Keratinocyte (primary cell): ENCODE measurements around the gene PSD4. TPM values are rescaled to one million over a fixed set of nuclear protein-coding genes. Genes with fewer than 3 reads are reported as not detected.

Experiments
- DNase-seq: peaks from one replicate; pipeline ENCODE4 v3.0.0-alpha.2; 2011; ENCODE audit warnings: low read depth, missing footprints, low spot score
- FAIRE-seq: peaks from 2 replicates; lab custom pipeline; 2011; peaks lifted over from hg19 to GRCh38; lab: Jason Lieb, UNC
- H2AFZ ChIP-seq: 2 replicates; pipeline ENCODE4 v1.6.0; 2012; ENCODE audit warnings: low read length, control low read depth, inconsistent platforms; ENCODE audit not compliant: control insufficient read depth
- H3K27ac ChIP-seq: 2 replicates; pipeline ENCODE4 v1.5.1; 2011; ENCODE audit warnings: low read length; ENCODE audit not compliant: control insufficient read depth, insufficient read depth
- H3K27me3 ChIP-seq: 3 replicates; pipeline ENCODE4 v1.6.0; 2011; ENCODE audit warnings: low read length; ENCODE audit not compliant: control insufficient read depth, insufficient read depth; ENCODE audit errors: extremely low read depth
- H3K36me3 ChIP-seq, 2 experiments: 2 replicates in 1 of 2; 3 replicates in 1 of 2; pipeline ENCODE4 v1.5.1; 2011; ENCODE audit warnings: low read length in 2 of 2, mild to moderate bottlenecking in 1 of 2; ENCODE audit not compliant: control insufficient read depth in 2 of 2, insufficient read depth in 2 of 2; ENCODE audit errors: extremely low read depth in 1 of 2
- H3K4me1 ChIP-seq: 3 replicates; pipeline ENCODE4 v1.5.1; 2011; ENCODE audit warnings: low read length; ENCODE audit not compliant: control insufficient read depth, insufficient read depth; ENCODE audit errors: extremely low read depth
- H3K4me2 ChIP-seq: 3 replicates; pipeline ENCODE4 v1.6.0; 2011; ENCODE audit warnings: low read depth, low read length; ENCODE audit not compliant: control insufficient read depth, insufficient read depth; ENCODE audit errors: extremely low read depth
- H3K4me3 ChIP-seq, 3 experiments: fragments of 200-600 bp in 1 of 3; sonication (generic) in 1 of 3; 2 replicates in 2 of 3; 3 replicates in 1 of 3; pipeline ENCODE4 v1.5.1; 2011 to 2016; ENCODE audit warnings: low read length in 3 of 3, mild to moderate bottlenecking in 3 of 3, control low read depth in 2 of 3, inconsistent platforms in 1 of 3, low read depth in 1 of 3, mixed read lengths in 1 of 3, mixed run types in 1 of 3, moderate library complexity in 1 of 3; ENCODE audit not compliant: control insufficient read depth in 2 of 3, insufficient read depth in 2 of 3; ENCODE audit errors: extremely low read depth in 1 of 3
- H3K79me2 ChIP-seq: 2 replicates; pipeline ENCODE4 v1.6.0; 2012; ENCODE audit warnings: low read length; ENCODE audit not compliant: control insufficient read depth, insufficient read depth
- H3K9ac ChIP-seq: 3 replicates; pipeline ENCODE4 v1.6.0; 2011; ENCODE audit warnings: low read length; ENCODE audit not compliant: control insufficient read depth, insufficient read depth; ENCODE audit errors: extremely low read depth
- H3K9me1 ChIP-seq: 3 replicates; pipeline ENCODE4 v1.6.0; 2011; ENCODE audit warnings: low read length; ENCODE audit not compliant: control insufficient read depth, insufficient read depth; ENCODE audit errors: extremely low read depth
- H3K9me3 ChIP-seq: 2 replicates; pipeline ENCODE4 v1.5.1; 2012; ENCODE audit warnings: low read depth, low read length; ENCODE audit not compliant: control insufficient read depth
- H4K20me1 ChIP-seq: 3 replicates; pipeline ENCODE4 v1.6.0; 2011; ENCODE audit warnings: low read length; ENCODE audit not compliant: control insufficient read depth, insufficient read depth; ENCODE audit errors: extremely low read depth
- EZH2 ChIP-seq: IDR thresholded peaks from one replicate; pipeline ENCODE4 v1.6.1; 2012; ENCODE audit warnings: inconsistent platforms, mild to moderate bottlenecking, low read length, moderate library complexity
- dilution Hi-C: fragments of 300-500 bp; cut with MboI; formaldehyde crosslinking; loops from one replicate; pipeline ENCODE4 v1.7.0; 2020; ENCODE audit warnings: low sequenced_read_pairs; ENCODE audit not compliant: extremely low pct_ligation_motif_present
- polyA plus RNA-seq, 5 experiments: library from polyadenylated mRNA; depleted of rRNA in 3 of 5; stranded (reverse) in 3 of 5; stranded (forward) in 1 of 5; unstranded in 1 of 5; fragments of >200 nt; gene quantifications; 1 replicate in 1 of 5; 2 replicates in 3 of 5; 3 replicates in 1 of 5; pipeline versions ENCODE4 v1.2.1 to v1.2.3, GENCODE V29; 2011 to 2012; ENCODE audit warnings: missing spikeins in 2 of 5, low read depth in 1 of 5, low replicate concordance in 1 of 5
- TF ChIP-seq, protein P1 (sequence below), 3 experiments: IDR thresholded peaks in 1 of 3; conservative IDR thresholded peaks in 1 of 3; optimal IDR thresholded peaks in 1 of 3; 2 replicates in 2 of 3; 3 replicates in 1 of 3; pipeline versions ENCODE3 to v1.5.1; 2011; ENCODE audit warnings: low read length in 3 of 3, mild to moderate bottlenecking in 3 of 3, moderate library complexity in 2 of 3, control low read depth in 1 of 3, inconsistent platforms in 1 of 3; ENCODE audit not compliant: insufficient read depth in 2 of 3; ENCODE audit errors: extremely low read depth in 1 of 3

Gene PSD4
- polyA plus RNA-seq, 1 donor (not counting 4 experiments of a cell fraction or from before 2014, with no cell fraction given), result 11.1 TPM

DNA sequence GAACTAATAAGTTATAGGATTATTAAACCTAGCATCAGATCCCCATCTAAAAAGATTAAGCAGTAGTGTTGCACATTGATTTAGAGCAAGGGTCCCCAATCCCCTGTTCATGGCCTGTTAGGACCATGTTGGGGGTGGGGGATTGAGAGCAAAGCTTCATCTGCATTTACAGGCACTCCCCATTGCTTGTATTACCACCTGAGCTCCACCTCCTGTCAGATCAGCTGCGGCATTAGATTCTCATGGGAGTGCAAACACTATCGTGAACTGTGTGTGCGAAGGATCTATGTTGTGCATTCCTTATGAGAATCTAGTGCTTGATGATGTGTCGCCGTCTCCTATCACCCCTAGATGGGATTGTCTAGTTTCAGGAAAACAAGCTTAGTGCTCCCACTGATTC, 18.4 kb upstream of the PSD4 start:
- no peak for FAIRE-seq
- Histone ChIP-seq H3K9ac (no peak overlapping the region), H3K27me3 (no peaks in the 10 kb centered on the region), H2AFZ (no peak overlapping the region), H3K27ac (no peak overlapping the region), H3K4me3 (no peak overlapping the region), H4K20me1 (no peaks in the 10 kb centered on the region), H3K9me3 (no peaks in the 10 kb centered on the region), H3K36me3 (no peaks in the 10 kb centered on the region), H3K4me1 (peaks cover 26% of the 10 kb centered on the region), H3K4me2 (no peak overlapping the region), H3K79me2 (peaks cover 10% of the 10 kb centered on the region), H3K9me1 (peaks cover 3% of the 10 kb centered on the region)
- dilution Hi-C loops, result no loop called here
- DNase-seq, result no peak
- TF ChIP-seq, protein P1, sequence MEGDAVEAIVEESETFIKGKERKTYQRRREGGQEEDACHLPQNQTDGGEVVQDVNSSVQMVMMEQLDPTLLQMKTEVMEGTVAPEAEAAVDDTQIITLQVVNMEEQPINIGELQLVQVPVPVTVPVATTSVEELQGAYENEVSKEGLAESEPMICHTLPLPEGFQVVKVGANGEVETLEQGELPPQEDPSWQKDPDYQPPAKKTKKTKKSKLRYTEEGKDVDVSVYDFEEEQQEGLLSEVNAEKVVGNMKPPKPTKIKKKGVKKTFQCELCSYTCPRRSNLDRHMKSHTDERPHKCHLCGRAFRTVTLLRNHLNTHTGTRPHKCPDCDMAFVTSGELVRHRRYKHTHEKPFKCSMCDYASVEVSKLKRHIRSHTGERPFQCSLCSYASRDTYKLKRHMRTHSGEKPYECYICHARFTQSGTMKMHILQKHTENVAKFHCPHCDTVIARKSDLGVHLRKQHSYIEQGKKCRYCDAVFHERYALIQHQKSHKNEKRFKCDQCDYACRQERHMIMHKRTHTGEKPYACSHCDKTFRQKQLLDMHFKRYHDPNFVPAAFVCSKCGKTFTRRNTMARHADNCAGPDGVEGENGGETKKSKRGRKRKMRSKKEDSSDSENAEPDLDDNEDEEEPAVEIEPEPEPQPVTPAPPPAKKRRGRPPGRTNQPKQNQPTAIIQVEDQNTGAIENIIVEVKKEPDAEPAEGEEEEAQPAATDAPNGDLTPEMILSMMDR (optimal IDR thresholded peaks at IDR 0.05 in 1 of 3, IDR thresholded peaks at IDR 0.05 in 1 of 3, conservative IDR thresholded peaks at IDR 0.05 in 1 of 3; ENCODE audit: extremely low read depth in 1 of 3, insufficient read depth in 2 of 3, low read length in 3 of 3), result no peak
- TF ChIP-seq EZH2, result no peak

DNA sequence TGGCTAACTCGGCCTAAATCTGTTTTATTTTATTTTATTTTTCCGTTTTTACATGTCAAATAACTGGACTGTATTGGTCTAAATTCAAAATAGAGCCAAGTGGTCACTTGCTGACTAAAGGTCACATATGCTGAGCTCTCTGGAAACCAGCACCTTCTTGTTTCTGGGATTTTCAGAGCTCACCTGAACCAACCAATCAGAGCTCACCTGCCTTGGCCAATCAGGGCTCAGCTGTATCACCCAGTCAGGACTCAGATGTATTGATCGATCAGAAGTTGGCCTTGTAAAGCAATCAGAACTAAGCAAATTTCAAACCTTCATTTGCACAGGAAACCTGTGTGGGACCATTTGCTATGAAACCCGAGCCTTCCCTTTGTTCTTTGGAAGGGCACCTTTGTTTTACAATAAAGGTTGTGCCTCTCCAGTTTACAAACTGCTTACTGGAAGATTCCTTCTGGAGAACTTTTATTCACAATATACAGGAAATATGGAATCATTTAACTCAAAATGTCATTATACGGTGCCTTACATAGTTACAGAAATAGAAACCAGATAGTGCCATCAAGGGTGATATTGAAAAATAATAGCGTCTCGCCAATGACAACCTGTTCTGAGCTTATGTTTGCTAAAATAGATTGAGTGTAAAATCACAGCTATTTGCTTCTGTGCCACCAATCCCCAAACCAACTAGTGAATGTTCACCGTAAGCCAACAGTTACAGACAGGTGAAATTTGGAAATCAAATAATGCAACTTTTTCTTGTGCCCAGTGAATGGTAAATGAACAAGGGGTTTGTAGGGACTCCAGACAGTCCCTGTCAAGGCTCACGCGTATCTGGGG, 17.3 kb upstream of the PSD4 start:
- Histone ChIP-seq H3K27me3 (no peaks in the 10 kb centered on the region), H3K4me1 (peaks cover 26% of the 10 kb centered on the region), H3K27ac (peak overlapping the region; percentile 49), H3K4me2 (peak overlapping the region; percentile 61), H4K20me1 (no peaks in the 10 kb centered on the region), H2AFZ (peak overlapping the region; percentile 74), H3K9me1 (peaks cover 3% of the 10 kb centered on the region), H3K4me3 (peak overlapping the region; percentile 16 to 54 (median 35)), H3K9ac (peak overlapping the region; percentile 52), H3K36me3 (no peaks in the 10 kb centered on the region), H3K9me3 (no peaks in the 10 kb centered on the region), H3K79me2 (peaks cover 13% of the 10 kb centered on the region)
- TF ChIP-seq, protein P1 (optimal IDR thresholded peaks at IDR 0.05 in 1 of 3, IDR thresholded peaks at IDR 0.05 in 1 of 3, conservative IDR thresholded peaks at IDR 0.05 in 1 of 3; ENCODE audit: extremely low read depth in 1 of 3, insufficient read depth in 2 of 3, low read length in 3 of 3), result no peak
- TF ChIP-seq EZH2, result no peak
- dilution Hi-C loops, result no loop called here
- DNase-seq, result no peak
- FAIRE-seq, result peak; percentile 41
